SK-N-SH treated with all-trans-retinoic acid at 6 μM for 48 hours (cell line): Measurements from ENCODE around the gene ADAMTS4.

Source experiments
- ATAC-seq: fragments of 200-7000 bp; cut with Tn5 transposase; 3 replicates; pipeline ENCODE4 v1.9.1; 2020; ENCODE audit warnings: mild to moderate bottlenecking, moderate library complexity
- BACH2 ChIP-seq: fragments of 250-450 bp; sonication (Bioruptor Pico); IDR thresholded peaks from 2 replicates; pipeline ENCODE4 v1.9.0; 2021; ENCODE audit warnings: mild to moderate bottlenecking, borderline replicate concordance
- CREB5 ChIP-seq: fragments of 250-450 bp; sonication (Bioruptor Pico); IDR thresholded peaks from 2 replicates; pipeline ENCODE4 v1.5.1; 2020; ENCODE audit warnings: low read depth, mild to moderate bottlenecking, moderate library complexity
- CSDC2 ChIP-seq: fragments of 250-450 bp; sonication (Bioruptor Pico); IDR thresholded peaks from 2 replicates; pipeline ENCODE4 v1.5.0; 2020; ENCODE audit warnings: mild to moderate bottlenecking, moderate library complexity
- ESRRG ChIP-seq: fragments of 250-450 bp; sonication (Bioruptor Pico); IDR thresholded peaks from 2 replicates; pipeline ENCODE4 v1.6.1; 2021; ENCODE audit warnings: mild to moderate bottlenecking
- GLIS3 ChIP-seq: fragments of 250-450 bp; sonication (Bioruptor Pico); IDR thresholded peaks from 2 replicates; pipeline ENCODE4 v1.5.0; 2020; ENCODE audit warnings: mild to moderate bottlenecking, moderate library complexity
- ISL1 ChIP-seq: fragments of 250-450 bp; sonication (Bioruptor Pico); IDR thresholded peaks from 2 replicates; pipeline ENCODE4 v2.1.2; 2022; ENCODE audit warnings: mild to moderate bottlenecking, moderate library complexity
- OSR1 ChIP-seq: fragments of 250-450 bp; sonication (Bioruptor Pico); IDR thresholded peaks from 2 replicates; pipeline ENCODE4 v1.8.0; 2022; ENCODE audit warnings: moderate library complexity, mild to moderate bottlenecking, inconsistent platforms
- PATZ1 ChIP-seq: fragments of 250-450 bp; sonication (Bioruptor Pico); IDR thresholded peaks from 2 replicates; pipeline ENCODE4 v1.8.0; 2020; ENCODE audit warnings: mild to moderate bottlenecking, moderate library complexity, borderline replicate concordance
- PPARA ChIP-seq: fragments of 250-450 bp; sonication (Bioruptor Pico); IDR thresholded peaks from 2 replicates; pipeline ENCODE4 v1.5.0; 2020; ENCODE audit warnings: mild to moderate bottlenecking, borderline replicate concordance
- RARB ChIP-seq: fragments of 250-450 bp; sonication (Bioruptor Pico); IDR thresholded peaks from 2 replicates; pipeline ENCODE4 v1.8.0; 2021; ENCODE audit warnings: mild to moderate bottlenecking, moderate library complexity
- SNAI2 ChIP-seq: fragments of 250-450 bp; sonication (Bioruptor Pico); IDR thresholded peaks from 2 replicates; pipeline ENCODE4 v1.5.0; 2020; ENCODE audit warnings: mild to moderate bottlenecking, moderate library complexity
- TCF4 ChIP-seq: fragments of 250-450 bp; sonication (Bioruptor Pico); IDR thresholded peaks from 2 replicates; pipeline ENCODE4 v1.8.0; 2021; ENCODE audit warnings: mild to moderate bottlenecking, moderate library complexity, borderline replicate concordance
- TOX ChIP-seq: fragments of 250-450 bp; sonication (Bioruptor Pico); IDR thresholded peaks from 2 replicates; pipeline ENCODE4 v1.8.0; 2021; ENCODE audit warnings: mild to moderate bottlenecking, moderate library complexity, borderline replicate concordance
- TSHZ2 ChIP-seq: fragments of 250-450 bp; sonication (Bioruptor Pico); IDR thresholded peaks from 2 replicates; pipeline ENCODE4 v1.5.0; 2020; ENCODE audit warnings: mild to moderate bottlenecking, moderate library complexity
- ZC3H10 ChIP-seq: fragments of 250-450 bp; sonication (Bioruptor Pico); IDR thresholded peaks from 2 replicates; pipeline ENCODE4 v1.5.1; 2021; ENCODE audit warnings: mild to moderate bottlenecking, moderate library complexity
- ZFP3 ChIP-seq: fragments of 250-450 bp; sonication (Bioruptor Pico); IDR thresholded peaks from 2 replicates; pipeline ENCODE4 v1.5.0; 2020; ENCODE audit warnings: mild to moderate bottlenecking, moderate library complexity
- ZFP30 ChIP-seq: fragments of 450-650 bp; formaldehyde crosslinking; IDR thresholded peaks from 2 replicates; pipeline ENCODE4 v1.5.0; 2022; ENCODE audit warnings: mild to moderate bottlenecking, moderate library complexity
- ZNF565 ChIP-seq: fragments of 450-650 bp; formaldehyde crosslinking; conservative IDR thresholded peaks from 2 replicates; pipeline ENCODE4 v1.5.0; 2020; ENCODE audit warnings: low read depth, mild to moderate bottlenecking, moderate library complexity
- ZNF70 ChIP-seq: fragments of 450-650 bp; formaldehyde crosslinking; IDR thresholded peaks from 2 replicates; pipeline ENCODE4 v1.5.0; 2020; ENCODE audit warnings: mild to moderate bottlenecking, moderate library complexity
- ZNF8 ChIP-seq: fragments of 450-650 bp; formaldehyde crosslinking; IDR thresholded peaks from 2 replicates; pipeline ENCODE4 v1.5.0; 2020; ENCODE audit warnings: mild to moderate bottlenecking, moderate library complexity

ADAMTS4 gene

GRCh38 chr1:161193561-161194235 lies 5.2 kb downstream of the ADAMTS4 start:
- no peak for TF ChIP-seq ISL1 (CRISPR knock-in tag)
- TF ChIP-seq TSHZ2 (CRISPR knock-in tag): no peak
- TF ChIP-seq RARB (CRISPR knock-in tag): no peak
- TF ChIP-seq ZNF70 (CRISPR knock-in tag): no peak
- no peak for TF ChIP-seq CSDC2
- TF ChIP-seq TOX (CRISPR knock-in tag): no peak
- TF ChIP-seq ZFP3 (CRISPR knock-in tag): no peak
- TF ChIP-seq SNAI2: no peak
- no peak for TF ChIP-seq ZNF565
- TF ChIP-seq OSR1 (CRISPR knock-in tag): no peak
- TF ChIP-seq ESRRG (CRISPR knock-in tag): no peak
- no peak for TF ChIP-seq PPARA (CRISPR knock-in tag)
- TF ChIP-seq ZC3H10: no peak
- TF ChIP-seq ZFP30: no peak
- TF ChIP-seq TCF4 (CRISPR knock-in tag): no peak
- TF ChIP-seq GLIS3 (CRISPR knock-in tag): no peak
- TF ChIP-seq PATZ1 (CRISPR knock-in tag): no peak
- ATAC-seq: no peak

- ATAC-seq: peak; percentile 63
- TF ChIP-seq ESRRG (CRISPR knock-in tag): no peak
- TF ChIP-seq TOX (CRISPR knock-in tag): no peak
- TF ChIP-seq ZNF565: no peak
- no peak for TF ChIP-seq CREB5
- TF ChIP-seq ZNF8 (CRISPR knock-in tag): no peak
- no peak for TF ChIP-seq ZNF70 (CRISPR knock-in tag)
- TF ChIP-seq ZFP3 (CRISPR knock-in tag): no peak
- no peak for TF ChIP-seq ISL1 (CRISPR knock-in tag)
- no peak for TF ChIP-seq CSDC2
- no peak for TF ChIP-seq TSHZ2 (CRISPR knock-in tag)
- no peak for TF ChIP-seq RARB (CRISPR knock-in tag)
- no peak for TF ChIP-seq ZFP30
- TF ChIP-seq TCF4 (CRISPR knock-in tag): no peak
- TF ChIP-seq BACH2 (CRISPR knock-in tag): no peak
- no peak for TF ChIP-seq ZC3H10
- TF ChIP-seq OSR1 (CRISPR knock-in tag): no peak
- TF ChIP-seq PPARA (CRISPR knock-in tag): no peak
- no peak for TF ChIP-seq PATZ1 (CRISPR knock-in tag)
These were observed 6.1 kb downstream of the ADAMTS4 start for GRCh38 chr1:161192476-161193465.
